GM21576 (cell line): ENCODE results near the gene ZDHHC3.

Experiments
- ATAC-seq: cut with Tn5 transposase; IDR thresholded peaks from one replicate; pipeline ENCODE4 v1.9.1; 2021; ENCODE audit warnings: mild to moderate bottlenecking, moderate library complexity; ENCODE audit not compliant: unreplicated experiment

ZDHHC3 gene

GRCh38 chr3:44899683-44900367 lies 76.1 kb downstream of the ZDHHC3 start:
- ATAC-seq: no peak

- ATAC-seq: no peak
Observed at GRCh38 chr3:44896440-44896839, 79.5 kb downstream of the ZDHHC3 start.

- no peak for ATAC-seq
Observed at GRCh38 chr3:44894485-44894884, 81.5 kb downstream of the ZDHHC3 start.

GRCh38 chr3:44893097-44893496 lies 82.9 kb downstream of the ZDHHC3 start:
- ATAC-seq: no peak

GRCh38 chr3:44892689-44893088 lies 83.3 kb downstream of the ZDHHC3 start:
- ATAC-seq: no peak

GRCh38 chr3:44890852-44891251 lies 85.1 kb downstream of the ZDHHC3 start:
- ATAC-seq: no peak

- ATAC-seq: no peak
Observed at GRCh38 chr3:44890258-44890657, 85.7 kb downstream of the ZDHHC3 start.

- no peak for ATAC-seq
Observed at GRCh38 chr3:44887101-44887500, 88.9 kb downstream of the ZDHHC3 start.

- no peak for ATAC-seq
Observed at GRCh38 chr3:44886561-44886960, 89.4 kb downstream of the ZDHHC3 start.

- ATAC-seq: no peak
Observed at GRCh38 chr3:44885618-44886017, 90.4 kb downstream of the ZDHHC3 start.

GRCh38 chr3:44883999-44884431 lies 92.0 kb downstream of the ZDHHC3 start:
- ATAC-seq: no peak

- ATAC-seq: no peak
Observed at GRCh38 chr3:44883213-44883955, 92.6 kb downstream of the ZDHHC3 start.

- ATAC-seq: no peak
Observed at GRCh38 chr3:44880284-44880683, 95.7 kb downstream of the ZDHHC3 start.

- no peak for ATAC-seq
Observed at GRCh38 chr3:44877333-44877732, 98.6 kb downstream of the ZDHHC3 start.

- no peak for ATAC-seq
Observed at GRCh38 chr3:44875596-44875995, 100.4 kb downstream of the ZDHHC3 start.
